Renal pelvis (tissue), 4 donors: ENCODE measurements around the gene ACKR4. TPM values are rescaled to one million over a fixed set of nuclear protein-coding genes. Genes with fewer than 3 reads are reported as not detected.
"Not testable (repeated sequence)": the region's sequence is repeated elsewhere in the genome, so short reads cannot be mapped to it uniquely, and the experiment has no call there.

Experiments used
- DNase-seq: peaks from one replicate; pipeline ENCODE4 v3.0.0-alpha.2; 2013
- polyA plus RNA-seq, 3 donors: library from polyadenylated mRNA; unstranded; fragments of 120-200 nt; gene quantifications; one replicate each; pipeline ENCODE4 v1.2.1, GENCODE V29; 2013; ENCODE audit not compliant: insufficient read length in 3 of 3

The ACKR4 gene
- polyA plus RNA-seq, 3 donors = 1.3 to 3.1 (median 1.3) TPM

DNA sequence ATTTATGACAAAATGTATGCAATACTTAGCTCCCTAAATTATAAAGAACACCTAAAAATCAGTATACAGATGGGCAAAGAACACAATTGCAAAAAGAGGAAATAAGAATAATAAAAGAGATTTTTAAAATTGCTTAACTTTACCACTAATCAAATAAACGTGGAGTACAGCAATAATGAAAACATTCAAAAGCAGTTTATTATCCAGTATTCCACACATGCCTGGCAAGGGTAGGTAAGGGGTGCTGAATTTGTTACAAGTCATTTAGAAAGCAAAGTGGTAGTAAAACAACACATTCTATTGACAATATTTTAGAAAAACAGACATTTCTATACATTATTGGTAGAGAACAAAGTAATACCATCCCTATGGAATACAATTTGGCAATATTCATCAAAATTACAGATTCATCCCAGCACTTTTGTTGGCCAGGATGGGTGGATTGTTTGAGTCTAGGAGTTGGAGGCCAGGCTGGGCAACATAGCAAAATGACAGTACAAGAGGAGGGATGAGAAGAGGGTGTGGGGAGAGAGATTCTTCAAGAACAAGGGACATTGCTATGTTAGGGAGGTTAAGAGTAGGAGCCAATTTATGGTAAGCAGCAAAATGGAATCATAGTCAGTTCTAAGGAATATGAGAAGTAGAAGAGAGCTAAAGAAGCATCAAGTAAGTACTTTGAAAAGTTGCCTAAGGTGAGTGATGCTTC is 3.7 kb upstream of the ACKR4 start:
- no peak for DNase-seq

DNA sequence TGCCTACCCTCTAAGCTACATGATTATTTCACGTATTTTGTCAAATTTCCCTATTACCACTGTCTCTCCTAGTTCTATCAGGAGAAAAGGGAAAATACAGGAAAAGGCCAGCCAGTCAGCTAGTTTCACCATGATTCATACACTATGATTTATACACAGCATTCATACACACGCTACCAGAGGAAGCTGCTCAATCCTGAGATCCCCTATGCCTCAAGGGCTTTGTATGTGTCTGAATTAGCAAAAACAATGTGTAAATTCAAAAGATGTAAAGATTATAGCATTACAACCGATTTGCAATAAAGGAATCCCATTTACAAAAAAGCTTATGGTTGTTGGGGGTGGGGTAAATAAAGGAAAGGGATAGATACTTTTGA is 3.1 kb upstream of the ACKR4 start:
- DNase-seq = no peak

DNA sequence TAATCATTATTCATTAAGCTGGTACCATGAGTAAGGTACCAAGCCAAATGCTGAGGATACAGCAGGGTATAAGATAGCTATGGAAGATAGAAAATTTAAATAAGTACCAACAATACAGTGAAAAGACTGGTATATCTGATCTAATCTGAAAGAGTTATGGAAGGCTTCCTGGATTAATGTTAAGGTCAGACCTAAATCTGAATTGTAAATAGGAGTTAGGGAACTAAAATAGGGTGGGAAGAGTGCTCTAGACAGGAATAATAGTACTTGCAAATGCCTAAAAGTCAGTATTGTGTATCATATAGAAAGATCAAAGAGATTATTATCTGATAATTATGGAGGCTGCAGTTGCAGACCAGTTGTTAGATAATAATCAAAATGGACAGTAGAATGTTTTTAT is 2.6 kb upstream of the ACKR4 start:
- no peak for DNase-seq

DNA sequence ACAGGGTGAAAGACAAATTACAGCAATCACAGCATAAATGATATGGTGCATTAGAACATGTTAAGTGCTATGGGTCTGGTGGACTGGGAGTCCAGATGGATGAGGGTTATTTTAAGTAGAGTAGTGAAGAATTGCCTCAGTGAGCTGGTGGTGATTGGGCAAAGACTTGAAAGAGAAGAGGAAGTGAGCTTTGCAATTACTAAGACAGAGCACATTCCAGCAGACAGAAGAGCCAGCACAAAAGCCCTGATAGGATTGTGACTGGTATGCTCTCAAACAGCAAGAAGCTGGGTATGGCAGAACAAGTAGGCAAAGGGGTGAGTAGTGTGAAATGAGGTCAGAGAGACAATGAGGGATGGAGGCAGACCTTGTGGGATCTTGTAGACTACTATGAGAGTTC is 2.1 kb upstream of the ACKR4 start:
- DNase-seq = no peak

DNA sequence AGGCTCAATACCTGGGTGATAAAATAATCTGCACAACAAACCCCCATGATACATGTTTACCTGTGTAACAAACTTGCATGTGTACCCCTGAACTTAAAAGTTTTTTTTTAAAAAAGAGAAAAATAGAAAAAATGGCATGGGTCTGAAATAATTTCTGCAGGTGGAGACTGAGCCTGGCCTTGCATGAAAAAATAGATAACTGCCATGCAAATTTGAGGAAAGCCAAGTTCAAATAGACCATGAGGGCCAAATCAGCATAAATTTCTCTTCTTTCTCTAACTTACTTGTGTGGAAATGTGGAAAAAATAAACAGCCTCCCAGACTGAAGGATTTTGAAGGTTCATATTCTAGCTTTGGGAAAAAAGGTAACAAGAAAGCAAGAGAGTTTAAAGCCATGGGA is 744 bp upstream of the ACKR4 start:
- DNase-seq = no peak

DNA sequence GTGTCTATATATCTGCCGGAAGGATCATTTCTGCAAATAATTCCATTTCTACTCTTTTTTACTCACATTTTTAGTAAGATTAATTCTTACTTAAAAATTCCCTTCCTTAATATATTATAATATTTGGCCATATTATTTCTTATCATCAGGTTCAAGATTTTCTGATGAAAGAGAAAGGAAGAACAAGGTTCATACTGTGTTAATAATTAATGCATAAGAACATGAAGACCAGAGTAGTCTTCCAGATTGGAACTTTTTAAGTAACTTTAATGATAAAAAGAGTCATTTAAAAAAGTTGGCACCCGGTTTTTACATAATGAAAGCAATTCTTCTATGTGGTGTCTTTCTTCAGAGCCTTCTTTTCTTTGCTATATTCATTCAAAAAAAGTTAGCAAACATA is 590 bp downstream of the ACKR4 start:
- DNase-seq = no peak

DNA sequence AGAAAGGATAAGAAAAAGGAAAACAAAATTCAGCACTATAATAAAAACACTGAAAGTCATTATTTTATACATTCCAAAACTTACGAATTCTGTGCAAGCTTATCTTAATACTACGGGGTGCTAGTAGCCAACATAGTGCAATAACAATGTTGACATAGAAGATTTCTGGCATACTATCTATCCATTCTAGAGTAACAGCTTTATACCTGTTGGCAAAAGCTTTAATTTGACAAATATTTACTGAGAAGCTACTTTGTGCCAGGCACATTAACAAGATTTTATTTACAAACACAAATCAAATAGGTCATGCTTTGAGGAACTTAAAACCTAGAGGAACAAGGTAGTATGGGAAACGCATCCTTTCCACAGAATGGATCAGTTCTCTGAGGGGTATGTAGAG is 1.1 kb downstream of the ACKR4 start:
- DNase-seq = no peak

DNA sequence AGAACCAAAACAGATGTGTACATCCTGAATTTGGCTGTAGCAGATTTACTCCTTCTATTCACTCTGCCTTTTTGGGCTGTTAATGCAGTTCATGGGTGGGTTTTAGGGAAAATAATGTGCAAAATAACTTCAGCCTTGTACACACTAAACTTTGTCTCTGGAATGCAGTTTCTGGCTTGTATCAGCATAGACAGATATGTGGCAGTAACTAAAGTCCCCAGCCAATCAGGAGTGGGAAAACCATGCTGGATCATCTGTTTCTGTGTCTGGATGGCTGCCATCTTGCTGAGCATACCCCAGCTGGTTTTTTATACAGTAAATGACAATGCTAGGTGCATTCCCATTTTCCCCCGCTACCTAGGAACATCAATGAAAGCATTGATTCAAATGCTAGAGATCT is 3.5 kb downstream of the ACKR4 start:
- not testable (repeated sequence) for DNase-seq

DNA sequence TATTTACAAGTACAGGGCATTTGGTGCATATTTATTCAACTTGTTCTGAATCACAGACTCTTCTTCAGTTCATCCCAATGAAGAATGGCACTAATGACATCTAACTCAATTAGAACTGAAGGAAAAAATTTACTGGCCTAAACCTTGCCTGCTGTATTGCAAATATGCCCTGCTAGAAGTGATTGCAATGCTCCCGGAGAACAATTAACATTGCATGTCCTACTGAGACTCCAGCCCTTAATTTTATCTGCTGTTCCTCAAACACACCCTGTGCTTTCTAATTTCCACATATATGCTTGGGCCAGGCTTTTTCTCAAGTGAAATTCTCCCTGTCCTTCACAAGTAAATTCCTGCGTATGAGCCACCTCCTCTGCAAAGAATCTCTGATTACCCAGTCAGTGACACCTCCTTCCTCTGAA is 8.3 kb downstream of the ACKR4 start:
- DNase-seq = no peak

DNA sequence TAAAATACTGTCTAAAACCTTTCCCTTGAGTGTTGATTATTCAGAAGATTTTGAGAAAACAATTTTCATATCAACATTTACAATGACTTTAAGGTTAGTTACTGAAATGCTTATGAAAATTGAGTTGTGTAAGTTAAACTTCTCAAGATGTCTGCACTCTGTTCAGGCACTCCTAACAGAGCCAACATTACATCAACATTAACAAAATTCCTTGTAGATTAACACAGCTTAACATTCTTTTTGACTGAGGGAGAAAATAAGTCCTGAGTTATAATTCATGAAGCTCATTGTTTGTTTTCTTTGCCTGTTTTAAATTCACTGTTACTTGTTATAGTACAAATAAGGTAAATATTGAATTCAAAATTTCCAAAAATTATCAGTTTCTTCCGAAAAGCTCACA is 9.0 kb downstream of the ACKR4 start:
- DNase-seq = no peak

DNA sequence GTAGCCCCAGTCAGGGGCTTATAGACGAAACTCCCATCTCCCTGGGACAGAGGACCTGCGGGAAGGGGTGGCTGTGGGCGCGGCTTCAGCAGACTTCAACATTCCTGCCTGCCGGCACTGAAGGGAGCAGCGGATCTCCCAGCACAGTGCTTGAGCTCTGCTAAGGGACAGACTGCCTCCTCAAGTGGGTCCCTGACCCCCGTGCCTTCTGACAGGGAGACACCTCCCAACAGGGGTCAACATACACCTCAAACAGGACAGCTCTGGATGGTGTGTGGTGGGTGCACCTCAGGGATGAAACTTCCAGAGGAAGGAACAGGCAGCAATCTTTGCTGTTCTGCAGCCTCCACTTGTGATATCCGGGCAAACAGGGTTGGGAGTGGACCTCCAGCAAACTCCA is 9.6 kb downstream of the ACKR4 start:
- not testable (repeated sequence) for DNase-seq

DNA sequence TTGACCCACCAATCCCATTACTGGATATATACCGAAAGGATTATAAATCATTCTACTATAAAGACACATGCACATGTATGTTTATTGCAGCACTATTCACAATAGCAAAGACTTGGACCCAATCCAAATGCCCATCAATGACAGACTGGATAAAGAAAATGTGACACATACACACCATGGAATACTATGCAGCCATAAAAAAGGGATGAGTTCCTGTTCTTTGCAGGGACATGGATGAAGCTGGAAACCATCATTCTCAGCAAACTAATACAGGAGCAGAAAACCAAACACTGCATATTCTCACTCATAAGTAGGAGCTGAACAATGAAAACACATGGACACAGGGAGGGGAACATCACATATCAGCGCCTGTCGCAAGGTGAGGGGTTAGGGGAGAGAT is 18.2 kb downstream of the ACKR4 start:
- DNase-seq = not testable (repeated sequence)

DNA sequence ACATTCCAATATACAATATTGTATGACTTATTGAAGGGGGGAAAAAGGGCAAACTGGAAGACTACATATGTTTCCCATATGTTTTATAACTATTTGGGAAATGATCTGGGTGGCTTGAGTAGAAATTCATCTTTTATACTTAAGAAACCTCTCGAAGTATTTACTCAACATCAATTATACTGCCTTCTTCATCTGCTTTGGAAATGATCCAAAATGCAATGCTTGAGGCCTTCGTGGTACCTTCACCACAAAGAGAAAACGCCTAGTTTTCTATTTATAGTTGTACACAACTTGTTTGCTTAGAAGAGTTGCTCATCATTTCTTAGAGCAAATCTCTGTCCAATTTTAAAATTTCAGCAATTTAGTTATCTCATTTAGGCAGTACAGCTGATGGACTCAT is 18.8 kb downstream of the ACKR4 start:
- no peak for DNase-seq

DNA sequence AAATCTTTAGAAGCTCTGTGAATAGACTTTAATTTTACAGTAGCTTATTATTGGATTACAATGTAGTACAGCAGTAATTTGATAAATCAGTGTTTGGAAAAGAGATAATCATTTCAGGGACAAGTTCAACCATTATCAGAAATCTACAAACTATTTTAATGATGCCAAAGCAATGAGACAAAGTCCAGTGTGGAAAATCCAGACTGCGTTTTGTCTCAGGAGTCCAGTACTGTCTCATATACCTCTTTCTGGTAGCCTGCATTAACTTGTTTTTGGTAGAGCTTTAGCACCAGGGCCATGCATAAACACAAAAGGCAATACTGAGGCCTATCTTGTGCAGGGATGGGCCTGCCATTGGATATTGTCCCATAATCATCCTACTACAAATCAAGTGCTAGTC is 19.7 kb downstream of the ACKR4 start:
- DNase-seq = no peak

DNA sequence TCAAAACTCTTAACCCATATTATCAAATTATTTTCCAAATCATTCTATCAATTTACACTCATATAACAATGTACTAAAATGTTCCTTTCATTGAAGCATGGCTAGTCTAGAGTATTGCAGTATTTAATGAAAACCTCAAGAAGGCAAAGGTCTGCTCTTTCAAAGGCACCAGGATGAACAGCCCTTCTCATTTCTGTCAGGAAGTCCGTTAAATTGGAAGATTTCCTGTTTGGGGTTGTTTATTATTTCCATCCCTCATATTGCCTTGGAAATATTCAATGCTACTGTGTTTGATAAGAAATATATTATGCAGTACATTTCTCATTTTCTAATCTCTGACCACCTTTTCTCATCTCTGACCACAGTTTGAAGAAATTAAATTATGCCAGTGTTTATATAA is 25.1 kb downstream of the ACKR4 start:
- no peak for DNase-seq

DNA sequence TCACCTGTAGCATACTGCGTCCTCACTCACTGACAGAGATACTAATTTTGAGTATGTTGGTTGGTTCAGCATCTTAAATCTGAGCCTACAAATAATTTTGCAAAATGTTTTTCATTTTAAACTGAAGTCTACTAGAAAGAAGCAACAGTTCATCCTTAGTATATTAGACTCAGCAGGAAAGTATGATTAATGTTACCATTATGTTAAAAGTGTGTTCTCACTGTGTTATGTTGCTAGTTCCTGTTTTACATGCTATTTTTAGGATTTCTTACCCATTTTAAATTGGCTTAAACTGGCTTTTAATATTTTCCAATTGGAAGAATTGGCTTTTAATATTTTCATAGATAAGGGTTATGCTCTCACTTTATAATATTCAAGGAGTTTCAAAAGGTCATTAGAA is 25.7 kb downstream of the ACKR4 start:
- DNase-seq = no peak

DNA sequence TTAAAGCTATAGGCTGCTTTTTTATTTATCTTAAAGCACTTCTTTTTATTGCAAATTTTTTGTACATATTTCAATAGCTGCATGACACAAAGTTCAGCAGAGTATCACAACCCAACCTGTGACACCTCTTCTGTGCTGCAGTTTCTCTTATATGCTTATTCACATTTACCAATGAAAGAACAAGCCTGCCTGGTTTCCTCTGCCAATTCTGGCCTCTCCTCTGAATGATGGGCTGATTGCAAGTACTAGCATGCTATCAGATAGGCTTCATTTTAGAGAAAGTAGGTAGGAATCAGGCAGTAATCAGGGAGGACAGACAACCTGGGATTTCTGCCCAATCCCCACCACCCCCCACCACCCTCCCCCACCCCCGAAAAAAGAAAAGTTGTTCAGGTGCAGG is 26.6 kb downstream of the ACKR4 start:
- no peak for DNase-seq

DNA sequence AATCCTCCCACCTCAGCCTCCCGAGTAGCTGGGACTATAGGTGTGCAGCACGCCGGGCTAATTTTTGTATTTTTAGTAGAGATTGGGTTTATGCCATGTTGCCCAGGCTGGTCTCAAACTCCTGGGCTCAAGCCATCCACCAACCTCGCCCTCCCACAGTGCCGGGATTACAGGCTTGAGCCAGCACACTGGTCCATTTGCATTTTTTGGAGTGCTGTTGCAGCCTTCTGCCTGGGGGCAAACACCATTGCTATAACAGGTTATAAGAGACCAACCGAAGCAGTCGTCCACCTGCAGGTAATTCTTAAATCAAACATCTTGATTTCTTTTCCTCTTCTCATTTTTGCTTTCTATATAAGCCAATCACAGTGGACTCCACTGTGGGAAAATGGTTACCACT is 27.7 kb downstream of the ACKR4 start:
- DNase-seq = no peak

DNA sequence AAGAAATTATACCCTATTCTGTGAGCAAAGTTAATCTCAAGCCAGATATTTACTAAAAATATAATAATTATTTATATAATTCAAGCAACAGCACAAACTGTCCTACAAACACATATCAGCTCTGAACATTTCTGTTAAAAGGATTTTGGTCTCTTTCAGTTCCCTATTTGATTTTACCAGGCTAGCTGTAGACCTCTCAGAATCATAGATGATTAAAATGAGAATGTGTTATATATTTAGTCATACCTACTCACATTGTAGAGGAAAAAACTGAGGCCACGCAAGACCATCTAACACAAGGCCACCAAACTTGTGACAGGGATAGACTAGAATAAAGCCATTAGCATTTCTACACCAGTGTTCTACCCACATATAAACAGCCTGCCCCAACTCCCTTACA is 28.5 kb downstream of the ACKR4 start:
- no peak for DNase-seq

DNA sequence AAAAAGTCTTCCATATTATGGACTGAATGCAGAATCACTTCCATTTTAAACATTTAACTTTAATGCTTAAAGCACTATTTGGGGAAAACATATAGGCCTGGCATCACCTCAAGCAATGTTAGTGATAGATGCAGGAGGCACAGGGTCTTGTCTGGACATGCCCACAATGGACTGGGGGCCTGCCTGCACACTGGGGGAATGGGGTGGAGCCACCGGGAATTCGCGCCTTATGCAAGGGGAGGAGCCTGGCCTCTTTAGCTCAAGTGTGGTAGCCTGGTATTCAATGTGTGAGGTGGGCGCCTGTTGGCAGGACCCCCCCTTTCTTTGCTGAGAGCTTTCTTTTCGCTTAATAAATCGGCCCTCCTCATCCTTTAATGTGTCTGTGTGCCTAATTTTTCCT is 29.9 kb downstream of the ACKR4 start:
- no peak for DNase-seq

DNA sequence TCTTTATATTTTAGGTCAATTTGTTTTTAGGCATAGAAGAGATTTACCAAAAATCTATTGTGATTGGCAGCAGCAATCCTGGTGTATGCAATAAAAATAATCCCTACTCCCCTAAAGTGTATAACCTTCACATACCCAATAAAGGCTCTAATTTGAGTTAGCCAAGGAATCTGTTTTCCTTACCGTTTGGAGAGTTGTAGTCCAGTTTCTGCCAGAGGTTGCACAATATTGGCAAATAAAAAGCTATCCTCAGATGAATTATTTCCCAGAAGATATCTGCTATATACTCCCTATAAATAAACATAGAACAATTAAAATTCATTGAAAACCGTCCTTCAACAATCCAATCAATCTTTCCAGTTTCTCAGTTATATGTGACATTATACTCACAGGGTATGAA is 31.1 kb downstream of the ACKR4 start:
- DNase-seq = no peak

DNA sequence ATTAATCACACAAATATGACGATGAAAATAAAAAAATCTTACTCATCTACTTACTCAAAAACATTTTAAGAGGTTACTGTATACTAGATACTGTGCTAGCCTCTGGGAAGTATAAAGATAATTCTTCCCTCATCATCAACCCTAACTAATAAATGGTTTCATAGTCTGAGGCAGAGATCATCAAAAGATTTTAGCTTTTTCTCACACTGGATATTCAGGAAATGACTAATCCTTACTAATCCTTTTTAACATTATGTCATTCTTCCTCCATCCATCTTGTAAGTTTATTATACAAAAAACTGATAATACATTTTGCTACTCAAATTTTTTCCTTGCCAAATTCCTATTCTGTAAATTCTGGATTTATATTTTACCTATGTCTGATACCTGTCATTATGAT is 32.9 kb downstream of the ACKR4 start:
- DNase-seq = no peak

DNA sequence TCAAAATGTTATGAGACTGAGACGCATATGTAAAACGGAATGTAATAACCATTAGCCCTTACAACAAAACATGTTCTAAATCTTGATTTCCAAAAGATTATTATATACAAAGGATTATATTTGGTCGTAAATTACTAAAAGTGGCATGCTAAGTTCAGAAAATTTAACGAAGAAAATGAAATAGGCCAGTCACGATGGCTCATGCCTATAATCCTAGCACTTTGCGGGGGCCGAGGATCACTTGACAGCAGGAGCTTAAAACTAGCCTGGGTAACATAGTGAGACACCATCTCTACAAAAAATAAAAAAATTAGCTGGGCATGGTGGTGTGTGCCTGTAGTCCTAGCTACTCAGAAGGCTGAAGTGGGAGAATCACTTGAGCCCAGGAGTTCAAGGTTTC is 33.5 kb downstream of the ACKR4 start:
- no peak for DNase-seq

DNA sequence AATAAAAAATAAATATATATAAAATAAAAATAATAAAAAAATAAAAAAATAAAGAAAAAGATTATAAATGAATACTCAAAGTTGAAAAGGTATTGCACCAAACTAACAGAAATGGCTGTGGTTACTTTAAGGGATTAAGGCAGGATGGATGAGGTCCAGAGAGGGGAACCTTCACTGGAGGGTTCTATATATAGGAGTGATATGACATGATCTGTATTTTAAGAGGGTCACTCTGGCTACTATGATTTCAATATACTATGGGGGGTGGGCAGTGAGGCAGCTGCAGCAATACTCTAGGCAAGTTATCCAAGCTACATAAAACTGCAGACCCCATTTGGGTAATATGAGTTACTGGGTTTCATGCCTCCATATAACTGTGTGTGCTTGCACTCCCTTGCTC is 38.0 kb downstream of the ACKR4 start:
- DNase-seq = no peak

DNA sequence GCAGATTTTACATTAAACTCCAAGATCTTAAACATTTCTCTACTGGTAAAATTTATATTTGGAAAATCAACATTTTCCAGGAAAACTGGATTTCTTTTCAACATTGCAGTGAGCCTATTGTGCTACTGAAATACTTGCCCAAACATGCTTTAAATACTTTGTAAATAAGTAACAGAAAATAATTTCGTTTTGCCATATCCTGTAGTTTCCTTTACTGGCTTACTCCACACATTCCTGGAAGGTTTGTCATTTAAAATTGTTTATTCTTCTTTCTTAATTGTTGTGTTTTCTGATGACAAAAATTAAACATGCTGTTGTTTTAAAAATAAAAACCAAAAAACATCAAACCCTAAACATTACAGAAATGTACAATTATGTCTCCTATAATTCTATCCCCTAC is 40.5 kb downstream of the ACKR4 start:
- no peak for DNase-seq
